ENCODE results near the gene KTN1.

The KTN1 gene

GRCh38 chr14:55712491-55712890, 132.5 kb downstream of the KTN1 start:
- TF ChIP-seq GATA2 (IDR thresholded peaks at IDR 0.05; ENCODE audit: low read depth, low read length) (no peak), GATA3 (IDR thresholded peaks at IDR 0.05; ENCODE audit: low read depth, low read length) (no peak)

DNA sequence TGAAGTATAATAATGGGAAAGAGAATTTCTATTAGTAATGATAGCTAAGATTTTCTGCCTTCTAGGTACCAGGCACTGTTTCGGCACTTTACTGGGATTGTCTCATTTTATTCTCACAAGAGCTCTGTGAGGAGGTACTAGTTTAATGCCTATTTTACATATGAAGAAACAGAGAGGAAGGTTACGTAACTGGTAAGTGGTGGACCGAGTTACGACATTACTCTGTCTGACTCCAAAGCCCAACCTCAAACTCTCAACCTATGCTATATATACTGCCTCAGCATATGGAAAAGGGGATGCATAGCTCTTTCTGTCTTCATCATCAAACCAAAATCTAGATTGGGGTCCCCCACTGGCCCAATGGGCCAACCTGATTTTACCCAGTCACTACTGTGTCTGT, 133.5 kb downstream of the KTN1 start:
- TF ChIP-seq GATA2 (IDR thresholded peaks at IDR 0.05; ENCODE audit: low read depth, low read length), result no peak

- TF ChIP-seq GATA3 (IDR thresholded peaks at IDR 0.05; ENCODE audit: low read depth, low read length) (no peak), GATA2 (IDR thresholded peaks at IDR 0.05; ENCODE audit: low read depth, low read length) (no peak)
Observed at GRCh38 chr14:55715889-55716288, 135.9 kb downstream of the KTN1 start.

GRCh38 chr14:55717621-55718020, 137.6 kb downstream of the KTN1 start:
- TF ChIP-seq GATA2 (IDR thresholded peaks at IDR 0.05; ENCODE audit: low read depth, low read length) (no peak), GATA3 (IDR thresholded peaks at IDR 0.05; ENCODE audit: low read depth, low read length) (no peak)

DNA sequence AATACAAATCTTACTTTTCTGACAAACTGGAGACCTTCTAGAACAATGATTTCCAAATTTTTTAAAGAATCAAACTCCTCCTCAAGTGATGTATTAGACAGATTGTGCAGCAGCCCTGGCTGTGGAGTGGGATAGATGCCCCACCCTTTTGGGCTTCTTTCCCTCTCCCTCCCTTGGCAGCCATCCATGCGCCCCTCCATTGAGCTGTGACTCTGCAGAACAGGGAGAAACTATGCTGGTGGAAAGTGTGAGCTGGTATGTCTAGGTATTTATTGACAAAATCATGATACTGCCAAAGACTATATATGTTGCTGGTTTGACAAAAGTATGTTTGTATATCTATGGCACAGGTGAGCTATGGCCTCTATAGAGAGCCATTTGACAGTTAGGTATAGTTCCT, 138.5 kb downstream of the KTN1 start:
- TF ChIP-seq GATA2 (IDR thresholded peaks at IDR 0.05; ENCODE audit: low read depth, low read length) (no peak), GATA3 (IDR thresholded peaks at IDR 0.05; ENCODE audit: low read depth, low read length) (no peak)

GRCh38 chr14:55720796-55721195, 140.8 kb downstream of the KTN1 start:
- TF ChIP-seq GATA2 (IDR thresholded peaks at IDR 0.05; ENCODE audit: low read depth, low read length), result no peak
- TF ChIP-seq GATA3 (IDR thresholded peaks at IDR 0.05; ENCODE audit: low read depth, low read length), result no peak

DNA sequence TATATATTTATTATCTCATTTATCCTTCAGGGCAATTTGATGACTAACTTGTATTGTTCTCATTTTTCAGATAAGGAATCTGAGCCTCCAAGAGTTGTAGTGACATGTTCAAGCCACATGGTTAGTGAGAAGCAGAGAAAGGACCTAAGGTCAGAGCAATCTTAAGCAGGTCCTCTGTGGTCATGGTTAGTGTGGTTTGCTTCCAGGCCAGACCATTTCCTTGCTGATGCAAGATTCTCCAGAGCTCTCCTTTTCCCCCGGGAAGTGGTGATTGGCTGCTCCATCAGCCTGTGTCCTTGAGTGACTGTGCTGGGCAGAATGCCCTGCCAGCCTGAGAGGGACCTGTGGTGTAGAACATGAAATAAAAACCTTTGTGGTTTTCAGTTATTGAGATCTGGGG, 141.3 kb downstream of the KTN1 start:
- TF ChIP-seq GATA2 (IDR thresholded peaks at IDR 0.05; ENCODE audit: low read depth, low read length) (no peak), GATA3 (IDR thresholded peaks at IDR 0.05; ENCODE audit: low read depth, low read length) (no peak)

- no peak for TF ChIP-seq GATA2 (IDR thresholded peaks at IDR 0.05; ENCODE audit: low read depth, low read length)
- no peak for TF ChIP-seq GATA3 (IDR thresholded peaks at IDR 0.05; ENCODE audit: low read depth, low read length)
Observed at GRCh38 chr14:55722054-55722453, 142.0 kb downstream of the KTN1 start.

- TF ChIP-seq GATA2 (IDR thresholded peaks at IDR 0.05; ENCODE audit: low read depth, low read length) (no peak), GATA3 (IDR thresholded peaks at IDR 0.05; ENCODE audit: low read depth, low read length) (no peak)
Observed at GRCh38 chr14:55724736-55725135, 144.7 kb downstream of the KTN1 start.

DNA sequence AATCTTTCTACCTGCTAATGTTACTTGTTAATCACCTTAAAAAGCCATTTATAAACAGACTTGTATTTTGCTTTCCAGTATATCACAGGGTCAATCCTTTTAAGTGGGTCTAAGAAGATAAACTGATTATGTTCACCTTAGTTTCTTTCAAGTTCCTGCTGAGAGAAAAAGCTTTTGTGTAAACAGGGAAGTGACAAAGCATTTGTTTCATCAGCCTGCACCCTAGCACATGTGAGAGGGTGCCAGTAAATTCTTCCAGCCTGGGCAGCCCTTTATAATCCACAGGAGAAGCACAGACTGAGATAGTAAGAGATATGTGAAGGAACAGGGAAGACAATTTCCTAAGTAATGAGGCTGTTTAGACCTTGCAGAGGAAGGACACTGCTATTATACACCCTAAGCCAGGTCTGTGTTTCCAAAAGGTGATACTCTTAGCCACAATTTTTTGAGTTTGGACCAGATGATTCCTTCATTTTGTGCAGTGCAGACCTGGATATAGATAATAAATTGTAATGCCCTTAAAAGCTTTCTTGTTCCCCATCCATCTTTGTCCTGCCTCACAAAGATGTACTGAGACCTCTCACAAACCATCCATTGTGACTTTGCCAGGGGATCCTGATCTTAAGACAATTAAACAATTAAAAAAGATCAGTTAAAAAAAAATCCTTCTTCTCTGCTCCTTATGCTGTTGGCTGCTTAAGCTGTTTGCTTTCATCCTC, 150.7 kb downstream of the KTN1 start:
- TF ChIP-seq GATA2 (IDR thresholded peaks at IDR 0.05; ENCODE audit: low read depth, low read length), result no peak
- TF ChIP-seq GATA3 (IDR thresholded peaks at IDR 0.05; ENCODE audit: low read depth, low read length), result no peak

DNA sequence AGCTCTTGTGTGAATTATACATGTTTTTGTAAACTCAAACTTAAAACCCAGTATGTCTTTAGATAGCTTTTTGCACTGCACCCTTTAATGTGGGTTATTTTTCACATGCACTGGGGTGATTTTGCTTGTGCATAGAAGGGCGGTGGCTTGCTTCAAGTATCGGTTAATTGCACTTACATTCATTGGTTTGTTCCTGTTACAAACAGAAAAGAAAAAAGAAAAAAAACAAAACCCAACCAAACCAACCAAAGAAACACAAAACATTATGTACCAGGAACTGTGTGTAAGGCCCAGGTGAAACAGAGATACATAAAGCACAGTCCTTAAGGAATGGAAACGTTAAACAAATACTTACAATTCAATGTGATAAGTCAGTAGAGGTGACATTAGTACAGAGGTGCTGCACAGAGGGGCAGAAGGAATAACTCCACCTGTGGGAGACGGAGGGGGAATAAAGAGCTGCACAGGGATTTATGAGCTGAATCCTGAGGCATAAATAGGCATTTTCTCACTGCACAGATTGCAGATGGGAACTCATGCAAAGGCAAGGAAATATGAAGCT, 151.4 kb downstream of the KTN1 start:
- TF ChIP-seq GATA2 (IDR thresholded peaks at IDR 0.05; ENCODE audit: low read depth, low read length) (no peak), GATA3 (IDR thresholded peaks at IDR 0.05; ENCODE audit: low read depth, low read length) (no peak)

- TF ChIP-seq GATA2 (IDR thresholded peaks at IDR 0.05; ENCODE audit: low read depth, low read length) (no peak), GATA3 (IDR thresholded peaks at IDR 0.05; ENCODE audit: low read depth, low read length) (no peak)
Observed at GRCh38 chr14:55731881-55732498, 152.0 kb downstream of the KTN1 start.

- TF ChIP-seq GATA3 (IDR thresholded peaks at IDR 0.05; ENCODE audit: low read depth, low read length), result no peak
- TF ChIP-seq GATA2 (IDR thresholded peaks at IDR 0.05; ENCODE audit: low read depth, low read length), result no peak
Observed at GRCh38 chr14:55733599-55733998, 153.6 kb downstream of the KTN1 start.

Data from SH-SY5Y (cell line).